Hepatocyte (in vitro differentiated cells): ENCODE measurements around the gene EPHB4.

Source experiments
- EZH2 ChIP-seq: fragments of 200-600 bp; sonication (generic); IDR thresholded peaks from 2 replicates; pipeline ENCODE4 v1.6.1; 2016; ENCODE audit warnings: antibody characterized with exemption, mild to moderate bottlenecking, borderline replicate concordance
- TF ChIP-seq, protein P1 (sequence below): fragments of 200-600 bp; sonication (generic); IDR thresholded peaks from 2 replicates; pipeline ENCODE4 v1.5.1; 2016; ENCODE audit warnings: antibody characterized with exemption, mild to moderate bottlenecking; ENCODE audit not compliant: poor library complexity

DNA sequence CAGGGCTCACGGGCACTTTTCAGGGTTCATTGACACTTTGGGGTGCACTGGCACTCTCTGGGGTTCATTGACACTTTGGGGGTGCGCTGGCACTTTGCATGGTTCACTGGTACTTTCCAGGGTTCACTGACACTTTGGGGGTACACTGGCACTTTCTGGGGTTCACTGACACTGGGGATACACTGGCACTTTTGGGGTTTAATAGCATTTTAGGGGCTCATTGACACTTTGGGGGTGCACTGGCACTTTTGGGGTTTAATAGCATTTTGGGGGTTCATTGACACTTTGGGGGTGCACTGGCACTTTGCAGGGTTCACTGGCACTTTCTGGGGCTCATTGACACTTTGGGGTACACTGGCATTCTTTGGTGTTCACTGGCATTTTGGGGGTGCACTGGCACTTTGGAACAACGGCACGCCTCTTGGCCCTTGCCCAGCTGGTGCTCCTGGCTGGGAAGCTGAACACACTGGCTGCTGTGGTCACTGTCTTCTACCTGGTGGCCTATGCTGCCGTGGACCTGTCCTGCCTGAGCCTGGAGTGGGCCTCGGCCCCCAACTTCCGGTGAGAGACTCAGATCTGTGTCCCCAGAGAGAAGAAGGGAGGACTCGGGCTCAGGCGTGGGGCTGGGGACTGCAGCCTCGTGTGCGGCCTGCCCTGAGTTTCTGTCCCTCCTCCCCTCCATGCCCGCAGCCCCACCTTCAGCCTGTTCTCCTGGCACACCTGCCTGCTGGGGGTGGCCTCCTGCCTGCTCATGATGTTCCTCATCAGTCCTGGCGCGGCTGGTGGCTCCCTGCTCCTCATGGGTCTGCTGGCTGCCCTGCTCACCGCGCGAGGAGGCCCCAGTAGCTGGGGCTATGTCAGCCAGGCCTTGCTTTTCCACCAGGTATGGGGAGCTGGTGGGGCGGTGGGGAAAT lies 33.6 kb upstream of the EPHB4 start:
- no peak for TF ChIP-seq EZH2
- TF ChIP-seq, protein P1, sequence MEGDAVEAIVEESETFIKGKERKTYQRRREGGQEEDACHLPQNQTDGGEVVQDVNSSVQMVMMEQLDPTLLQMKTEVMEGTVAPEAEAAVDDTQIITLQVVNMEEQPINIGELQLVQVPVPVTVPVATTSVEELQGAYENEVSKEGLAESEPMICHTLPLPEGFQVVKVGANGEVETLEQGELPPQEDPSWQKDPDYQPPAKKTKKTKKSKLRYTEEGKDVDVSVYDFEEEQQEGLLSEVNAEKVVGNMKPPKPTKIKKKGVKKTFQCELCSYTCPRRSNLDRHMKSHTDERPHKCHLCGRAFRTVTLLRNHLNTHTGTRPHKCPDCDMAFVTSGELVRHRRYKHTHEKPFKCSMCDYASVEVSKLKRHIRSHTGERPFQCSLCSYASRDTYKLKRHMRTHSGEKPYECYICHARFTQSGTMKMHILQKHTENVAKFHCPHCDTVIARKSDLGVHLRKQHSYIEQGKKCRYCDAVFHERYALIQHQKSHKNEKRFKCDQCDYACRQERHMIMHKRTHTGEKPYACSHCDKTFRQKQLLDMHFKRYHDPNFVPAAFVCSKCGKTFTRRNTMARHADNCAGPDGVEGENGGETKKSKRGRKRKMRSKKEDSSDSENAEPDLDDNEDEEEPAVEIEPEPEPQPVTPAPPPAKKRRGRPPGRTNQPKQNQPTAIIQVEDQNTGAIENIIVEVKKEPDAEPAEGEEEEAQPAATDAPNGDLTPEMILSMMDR: no peak
